Stimulated activated naive B cell treated with anti-CD40 and anti-IgM and Interleukin-4, amounts not matched to agents 10 μg/mL and 1 μg/mL and 100 μg/mL, for 72 hours (primary cell): ENCODE measurements around the gene DKK3.
A peak's percentile ranks its signal among the peaks of the same experiment; 100 is the strongest.

Experiments
- ATAC-seq, 2 donors: fragments of 150-1000 bp; cut with Tn5 transposase; replicated peaks; 2 replicates each; pipeline ENCODE4 v1.10.0; 2021; ENCODE audit warnings: moderate library complexity in 1 of 2
- DNase-seq: peaks from one replicate; pipeline ENCODE4 v3.0.0; 2021
- H3K27ac Mint-ChIP-seq: one replicate; pipeline ENCODE4 v1.8.0; 2022; ENCODE audit warnings: mild to moderate bottlenecking, mixed read lengths
- H3K27me3 Mint-ChIP-seq, 2 donors: one replicate each; pipeline ENCODE4 v1.8.0; 2022; ENCODE audit warnings: mixed read lengths in 2 of 2
- H3K36me3 Mint-ChIP-seq, 2 donors: one replicate each; pipeline ENCODE4 v1.8.0; 2022; ENCODE audit warnings: mixed read lengths in 2 of 2, mild to moderate bottlenecking in 1 of 2
- H3K4me1 Mint-ChIP-seq, 2 donors: one replicate each; pipeline ENCODE4 v1.8.0; 2022; ENCODE audit warnings: mixed read lengths in 2 of 2, mild to moderate bottlenecking in 1 of 2
- H3K4me3 Mint-ChIP-seq, 2 donors: one replicate each; pipeline ENCODE4 v1.8.0; 2022; ENCODE audit warnings: mild to moderate bottlenecking in 2 of 2, mixed read lengths in 2 of 2, moderate library complexity in 1 of 2
- H3K9me3 Mint-ChIP-seq, 2 donors: one replicate each; pipeline ENCODE4 v1.8.0; 2022; ENCODE audit warnings: mixed read lengths in 2 of 2, mild to moderate bottlenecking in 1 of 2

Gene DKK3

GRCh38 chr11:11966826-11967668 is 41.4 kb downstream of the DKK3 start:
- ATAC-seq: peak; percentile 94 to 96
- H3K27ac Mint-ChIP-seq: no peak overlapping the region
- peak; percentile 52 for DNase-seq

GRCh38 chr11:11966354-11966741 is 42.1 kb downstream of the DKK3 start:
- no peaks in the 10 kb centered on the region for H3K36me3 Mint-ChIP-seq
- no peak overlapping the region for H3K27ac Mint-ChIP-seq
- H3K4me3 Mint-ChIP-seq: no peak overlapping the region

More at GRCh38 chr11:11966826-11967668, 41.4 kb downstream of the DKK3 start:
- Mint-ChIP-seq H3K27me3 (peaks cover 21 to 23% of the 10 kb centered on the region in 2 donors), H3K4me3 (no peak overlapping the region), H3K9me3 (no peaks in the 10 kb centered on the region), H3K4me1 (peaks cover 0 to 2% of the 10 kb centered on the region in 2 donors), H3K36me3 (no peaks in the 10 kb centered on the region)

GRCh38 chr11:11965656-11966353 is 42.6 kb downstream of the DKK3 start:
- DNase-seq (no peak), ATAC-seq (no peak)
- no peaks in the 10 kb centered on the region for H3K9me3 Mint-ChIP-seq
- peaks cover 2 to 3% of the 10 kb centered on the region in 2 donors for H3K4me1 Mint-ChIP-seq
- H3K27me3 Mint-ChIP-seq: peaks cover 21 to 23% of the 10 kb centered on the region in 2 donors
- no peaks in the 10 kb centered on the region for H3K36me3 Mint-ChIP-seq
- H3K4me3 Mint-ChIP-seq: no peak overlapping the region
- H3K27ac Mint-ChIP-seq: peak overlapping the region; percentile 43

More at GRCh38 chr11:11966354-11966741, 42.1 kb downstream of the DKK3 start:
- peaks cover 0 to 2% of the 10 kb centered on the region in 2 donors for H3K4me1 Mint-ChIP-seq
- peaks cover 21 to 23% of the 10 kb centered on the region in 2 donors for H3K27me3 Mint-ChIP-seq
- DNase-seq: no peak
- no peaks in the 10 kb centered on the region for H3K9me3 Mint-ChIP-seq
- no peak for ATAC-seq

GRCh38 chr11:11965192-11965591 is 43.2 kb downstream of the DKK3 start:
- no peaks in the 10 kb centered on the region for H3K36me3 Mint-ChIP-seq
- no peak for ATAC-seq
- no peaks in the 10 kb centered on the region for H3K9me3 Mint-ChIP-seq
- peak overlapping the region; percentile 42 for H3K27ac Mint-ChIP-seq
- peaks cover 21 to 23% of the 10 kb centered on the region in 2 donors for H3K27me3 Mint-ChIP-seq
- H3K4me3 Mint-ChIP-seq: no peak overlapping the region
- peaks cover 8 to 9% of the 10 kb centered on the region in 2 donors for H3K4me1 Mint-ChIP-seq
- no peak for DNase-seq

GRCh38 chr11:11964774-11965150 is 43.7 kb downstream of the DKK3 start:
- Mint-ChIP-seq H3K36me3 (no peaks in the 10 kb centered on the region), H3K27ac (peak overlapping the region; percentile 42), H3K4me1 (peaks cover 9 to 10% of the 10 kb centered on the region in 2 donors), H3K27me3 (peaks cover 21 to 23% of the 10 kb centered on the region in 2 donors), H3K4me3 (no peak overlapping the region), H3K9me3 (no peaks in the 10 kb centered on the region)
- ATAC-seq: no peak
- no peak for DNase-seq

GRCh38 chr11:11963842-11964773 is 44.3 kb downstream of the DKK3 start:
- H3K36me3 Mint-ChIP-seq: no peaks in the 10 kb centered on the region
- no peaks in the 10 kb centered on the region for H3K9me3 Mint-ChIP-seq
- H3K27ac Mint-ChIP-seq: no peak overlapping the region
- peaks cover 9 to 10% of the 10 kb centered on the region in 2 donors for H3K4me1 Mint-ChIP-seq
- ATAC-seq: no peak
- peaks cover 21 to 23% of the 10 kb centered on the region in 2 donors for H3K27me3 Mint-ChIP-seq
- H3K4me3 Mint-ChIP-seq: no peak overlapping the region
- DNase-seq: no peak

- DNase-seq (no peak), ATAC-seq (no peak)
- peaks cover 21 to 23% of the 10 kb centered on the region in 2 donors for H3K27me3 Mint-ChIP-seq
- peaks cover 9 to 10% of the 10 kb centered on the region in 2 donors for H3K4me1 Mint-ChIP-seq
- peaks cover 6 to 7% of the 10 kb centered on the region in 2 donors for H3K36me3 Mint-ChIP-seq
- H3K9me3 Mint-ChIP-seq: no peaks in the 10 kb centered on the region
- no peak overlapping the region for H3K27ac Mint-ChIP-seq
- H3K4me3 Mint-ChIP-seq: no peak overlapping the region
These were observed 45.4 kb downstream of the DKK3 start for GRCh38 chr11:11963067-11963466.

- no peak overlapping the region for H3K4me3 Mint-ChIP-seq
These were observed 46.9 kb downstream of the DKK3 start for GRCh38 chr11:11961399-11962028.

GRCh38 chr11:11960687-11961086 is 47.7 kb downstream of the DKK3 start:
- H3K4me3 Mint-ChIP-seq: no peak overlapping the region
- H3K4me1 Mint-ChIP-seq: peaks cover 8 to 9% of the 10 kb centered on the region in 2 donors
- no peak for DNase-seq
- no peak overlapping the region for H3K27ac Mint-ChIP-seq
- no peaks in the 10 kb centered on the region for H3K9me3 Mint-ChIP-seq
- ATAC-seq: peak in 1 of 2 donors; percentile 11
- peaks cover 9% of the 10 kb centered on the region in 2 donors for H3K27me3 Mint-ChIP-seq
- peaks cover 19 to 21% of the 10 kb centered on the region in 2 donors for H3K36me3 Mint-ChIP-seq

More at GRCh38 chr11:11961399-11962028, 46.9 kb downstream of the DKK3 start:
- Mint-ChIP-seq H3K4me1 (peaks cover 9 to 10% of the 10 kb centered on the region in 2 donors), H3K36me3 (peaks cover 11 to 15% of the 10 kb centered on the region in 2 donors), H3K27ac (no peak overlapping the region), H3K9me3 (no peaks in the 10 kb centered on the region), H3K27me3 (peaks cover 17% of the 10 kb centered on the region in 2 donors)
- no peak for ATAC-seq
- DNase-seq: no peak

- peaks cover 8 to 9% of the 10 kb centered on the region in 2 donors for H3K4me1 Mint-ChIP-seq
- ATAC-seq (no peak), DNase-seq (no peak)
These were observed 48.8 kb downstream of the DKK3 start for GRCh38 chr11:11959601-11960000.

GRCh38 chr11:11958403-11959231 is 49.8 kb downstream of the DKK3 start:
- Mint-ChIP-seq H3K27ac (peak overlapping the region; percentile 47), H3K4me1 (peaks cover 8 to 9% of the 10 kb centered on the region in 2 donors), H3K27me3 (no peaks in the 10 kb centered on the region), H3K4me3 (no peak overlapping the region), H3K36me3 (peaks cover 21 to 30% of the 10 kb centered on the region in 2 donors), H3K9me3 (no peaks in the 10 kb centered on the region)
- ATAC-seq (no peak), DNase-seq (no peak)

More at GRCh38 chr11:11959601-11960000, 48.8 kb downstream of the DKK3 start:
- H3K27ac Mint-ChIP-seq: no peak overlapping the region
- no peak overlapping the region for H3K4me3 Mint-ChIP-seq
- H3K36me3 Mint-ChIP-seq: peaks cover 21 to 22% of the 10 kb centered on the region in 2 donors
- H3K27me3 Mint-ChIP-seq: peaks cover 2 to 5% of the 10 kb centered on the region in 2 donors
- no peaks in the 10 kb centered on the region for H3K9me3 Mint-ChIP-seq

- Mint-ChIP-seq H3K27me3 (no peaks in the 10 kb centered on the region), H3K4me1 (peaks cover 8 to 9% of the 10 kb centered on the region in 2 donors), H3K9me3 (no peaks in the 10 kb centered on the region), H3K27ac (no peak overlapping the region), H3K4me3 (no peak overlapping the region), H3K36me3 (peaks cover 33 to 51% of the 10 kb centered on the region in 2 donors)
- ATAC-seq: no peak
- no peak for DNase-seq
These were observed 52.4 kb downstream of the DKK3 start for GRCh38 chr11:11956006-11956405.

GRCh38 chr11:11952036-11952435 is 56.4 kb downstream of the DKK3 start:
- Mint-ChIP-seq H3K9me3 (no peaks in the 10 kb centered on the region), H3K4me3 (no peak overlapping the region), H3K27me3 (no peaks in the 10 kb centered on the region), H3K27ac (no peak overlapping the region), H3K36me3 (peaks cover 32 to 54% of the 10 kb centered on the region in 2 donors), H3K4me1 (no peaks in the 10 kb centered on the region)
- ATAC-seq (no peak), DNase-seq (no peak)
